GM23248 (cell line): ENCODE data around the gene CSDE1. TPM values are rescaled to one million over a fixed set of nuclear protein-coding genes. Genes with fewer than 3 reads are reported as not detected.
A peak's percentile ranks its signal among the peaks of the same experiment; 100 is the strongest.
"Not testable (repeated sequence)": the region's sequence is repeated elsewhere in the genome, so short reads cannot be mapped to it uniquely, and the experiment has no call there.

Experiments used
- DNase-seq: peaks from one replicate; pipeline ENCODE4 v3.0.0-alpha.2; 2015
- H2AFZ ChIP-seq: fragments of 200-600 bp; sonication (generic); 2 replicates; pipeline ENCODE4 v1.6.1; 2016; ENCODE audit warnings: antibody characterized with exemption
- H3F3A ChIP-seq: fragments of 200-600 bp; sonication (generic); 2 replicates; pipeline ENCODE4 v1.6.1; 2016; ENCODE audit warnings: mild to moderate bottlenecking, antibody characterized with exemption, mixed run types; ENCODE audit not compliant: insufficient read depth
- H3K27ac ChIP-seq: fragments of 200-600 bp; sonication (generic); 2 replicates; pipeline ENCODE4 v1.5.1; 2016; ENCODE audit warnings: mild to moderate bottlenecking
- H3K27me3 ChIP-seq: fragments of 200-600 bp; sonication (generic); replicated peaks from 2 replicates; pipeline ENCODE4 v1.6.1; 2016; ENCODE audit warnings: mild to moderate bottlenecking; ENCODE audit not compliant: insufficient read depth
- H3K36me3 ChIP-seq: fragments of 200-600 bp; sonication (generic); 2 replicates; pipeline ENCODE4 v1.6.1; 2016; ENCODE audit warnings: low read depth, mild to moderate bottlenecking
- H3K4me1 ChIP-seq: fragments of 200-600 bp; sonication (generic); 2 replicates; pipeline ENCODE4 v1.6.1; 2016; ENCODE audit warnings: mild to moderate bottlenecking; ENCODE audit not compliant: insufficient read depth
- H3K4me2 ChIP-seq: fragments of 200-600 bp; sonication (generic); one replicate; pipeline ENCODE4 v1.6.1; 2016; ENCODE audit warnings: mild to moderate bottlenecking; ENCODE audit not compliant: unreplicated experiment
- H3K4me3 ChIP-seq: fragments of 200-600 bp; sonication (generic); 2 replicates; pipeline ENCODE4 v1.5.1; 2016; ENCODE audit warnings: mild to moderate bottlenecking
- H3K79me2 ChIP-seq: fragments of 200-600 bp; sonication (generic); 2 replicates; pipeline ENCODE4 v1.6.1; 2016; ENCODE audit warnings: mild to moderate bottlenecking; ENCODE audit not compliant: insufficient read depth
- H3K9ac ChIP-seq: fragments of 200-600 bp; sonication (generic); 2 replicates; pipeline ENCODE4 v1.6.1; 2016; ENCODE audit warnings: mild to moderate bottlenecking
- H3K9me2 ChIP-seq: fragments of 200-600 bp; sonication (generic); 2 replicates; pipeline ENCODE4 v1.6.1; 2016; ENCODE audit warnings: mixed run types, mild to moderate bottlenecking, moderate library complexity; ENCODE audit not compliant: insufficient read depth
- H3K9me3 ChIP-seq: fragments of 200-600 bp; sonication (generic); one replicate; pipeline ENCODE4 v1.6.1; 2017; ENCODE audit warnings: low read depth
- H4K20me1 ChIP-seq: fragments of 200-600 bp; sonication (generic); 2 replicates; pipeline ENCODE4 v1.6.0; 2016; ENCODE audit not compliant: insufficient read depth
- EZH2 ChIP-seq: fragments of 200-600 bp; sonication (generic); IDR thresholded peaks from 2 replicates; pipeline ENCODE4 v1.6.1; 2018; ENCODE audit warnings: antibody characterized with exemption, mild to moderate bottlenecking; ENCODE audit not compliant: insufficient read depth, poor library complexity, severe bottlenecking
- EZH2phosphoT487 ChIP-seq: fragments of 200-600 bp; sonication (generic); IDR thresholded peaks from 2 replicates; pipeline ENCODE4 v1.6.1; 2018; ENCODE audit warnings: antibody characterized with exemption, moderate library complexity, mild to moderate bottlenecking, low read depth; ENCODE audit not compliant: insufficient read depth
- WGBS, 2 experiments: methylation state at CpG; one replicate each; pipeline ENCODE4 v1.1.6; 2015 to 2017; ENCODE audit warnings: low lambda C conversion rate in 2 of 2, low coverage in 1 of 2; ENCODE audit errors: missing lambda C conversion rate in 2 of 2; 5-methylcytosine and 5-hydroxymethylcytosine counted together
- in situ Hi-C: fragments of 300-500 bp; cut with MboI; formaldehyde crosslinking; loops from 2 replicates; pipeline ENCODE4 v1.15.0; 2020
- polyA plus RNA-seq: library from polyadenylated mRNA; unstranded; fragments of >200 nt; fragmentation: Nextera tagmentation; extraction: Ambion mirVana; gene quantifications from 2 replicates; pipeline ENCODE4 v1.2.1, GENCODE V29; 2016
- total RNA-seq: library from RNA; depleted of rRNA; stranded (reverse); fragments of >200 nt; shearing (Covaris generic); gene quantifications from 2 replicates; pipeline ENCODE4 v1.2.3, GENCODE V29; 2014

CSDE1 gene
- total and polyA plus RNA-seq, 2 experiments from 2014 or later = 297 to 808 TPM

DNA sequence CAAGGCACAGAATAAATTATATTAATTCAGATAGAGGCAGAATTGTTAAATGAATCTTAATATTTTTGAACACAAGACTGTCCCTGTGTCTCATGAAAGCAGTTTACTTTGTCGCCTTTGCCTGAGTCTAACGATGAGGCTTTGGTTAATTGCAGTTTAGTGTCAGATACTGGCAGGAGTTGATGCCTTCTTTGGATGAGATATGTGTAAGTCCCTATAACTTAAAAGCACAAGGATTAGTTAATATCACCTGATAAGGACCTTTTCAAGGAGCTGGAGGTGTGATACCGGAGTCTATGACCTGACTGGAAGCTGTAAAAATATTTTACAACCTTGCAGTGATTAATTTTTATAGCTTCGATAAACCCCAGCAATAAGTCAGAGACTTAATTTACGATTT is 24.7 kb upstream of the CSDE1 start:
- peaks cover 11% of the 10 kb centered on the region for H3K4me1 ChIP-seq
- WGBS, 2 experiments = 63 to 64% methylated on average over 5 of the region's 5 CpGs
- peaks cover 8% of the 10 kb centered on the region for H3F3A ChIP-seq
- no peaks in the 10 kb centered on the region for H3K9me2 ChIP-seq
- H3K9ac ChIP-seq = no peak overlapping the region
- no peak for DNase-seq
- TF ChIP-seq EZH2 = no peak
- TF ChIP-seq EZH2phosphoT487 = no peak
- no peak overlapping the region for H3K27ac ChIP-seq
- no peak overlapping the region for H3K4me3 ChIP-seq
- H3K36me3 ChIP-seq = peaks cover 11% of the 10 kb centered on the region; the same call in 1 of the 2 replicates
- no peaks in the 10 kb centered on the region for H3K9me3 ChIP-seq
- no peak overlapping the region for H3K4me2 ChIP-seq
- in situ Hi-C loops = no loop called here
- no peaks in the 10 kb centered on the region for H3K27me3 ChIP-seq
- H4K20me1 ChIP-seq = no peaks in the 10 kb centered on the region
- peaks cover 27% of the 10 kb centered on the region for H3K79me2 ChIP-seq
- H2AFZ ChIP-seq = no peak overlapping the region

DNA sequence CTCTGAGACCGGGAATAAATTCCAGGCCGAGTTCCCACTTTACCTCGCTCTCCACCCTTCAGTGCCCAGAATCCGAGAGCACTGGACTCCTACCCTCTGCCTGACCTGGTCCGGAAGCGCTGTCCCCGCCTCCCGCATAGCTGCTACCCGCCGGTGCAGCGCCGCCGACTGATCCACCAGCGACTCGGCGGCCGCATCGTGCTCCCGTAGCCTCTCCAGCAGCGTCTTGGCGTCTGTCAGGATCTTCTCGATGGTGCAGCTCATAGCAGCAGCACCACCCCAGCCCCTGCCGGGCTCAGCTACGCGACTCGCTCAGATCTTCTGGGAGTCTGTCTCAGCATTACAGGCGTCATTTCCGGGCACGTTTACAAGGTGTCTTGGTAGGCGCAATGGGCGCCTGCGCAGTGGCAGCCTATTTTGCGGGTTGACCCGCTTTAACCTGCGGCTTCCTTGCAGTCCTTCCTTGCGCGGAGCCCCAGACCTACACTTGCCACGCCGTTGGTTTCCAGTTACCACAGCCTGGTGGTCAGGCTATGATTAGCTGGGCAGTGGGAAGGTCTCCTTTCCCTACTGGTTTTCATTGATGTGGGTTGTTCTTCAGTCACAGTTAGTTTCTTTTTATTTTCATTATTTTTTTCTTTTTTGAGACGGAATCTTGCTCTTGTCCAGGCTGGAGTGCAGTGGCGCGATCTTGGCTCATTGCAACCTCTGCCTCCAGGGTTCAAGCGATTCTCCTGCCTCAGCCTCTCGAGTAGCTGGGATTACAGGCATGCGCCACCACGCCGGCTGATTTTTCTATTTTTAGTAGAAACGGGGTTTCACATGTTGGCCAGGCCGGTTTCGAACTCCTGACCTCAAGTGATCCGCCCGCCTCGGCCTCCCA is 22.8 kb upstream of the CSDE1 start, which contains the start of gene SIKE1:
TSS of gene SIKE1 (minus strand) at position 342 of the 883 bp plus-strand sequence. CDS start at position 264, 78 bp downstream.
- in situ Hi-C loops = no loop called here
- H3K4me2 ChIP-seq = peak within 1 kb of the TSS; percentile 100
- H3K79me2 ChIP-seq = peaks cover 44% of the 10 kb centered on the region
- DNase-seq = peak; percentile 97
- no peaks in the 10 kb centered on the region for H3K9me2 ChIP-seq
- peak within 1 kb of the TSS; percentile 78 for H3K27ac ChIP-seq
- no peaks in the 10 kb centered on the region for H3K27me3 ChIP-seq
- peak within 1 kb of the TSS; percentile 97 for H3K4me3 ChIP-seq
- no peaks in the 10 kb centered on the region for H4K20me1 ChIP-seq
- peak within 1 kb of the TSS; percentile 92 for H2AFZ ChIP-seq
- no peaks in the 10 kb centered on the region for H3K9me3 ChIP-seq
- WGBS, 2 experiments = 22 to 23% methylated on average over 44 to 53 of the region's 53 CpGs
- peaks cover 8% of the 10 kb centered on the region for H3F3A ChIP-seq
- peaks cover 11% of the 10 kb centered on the region for H3K4me1 ChIP-seq
- H3K9ac ChIP-seq = peak within 1 kb of the TSS; percentile 85
- TF ChIP-seq EZH2phosphoT487 (no peak), EZH2 (no peak)
- peaks cover 21% of the 10 kb centered on the region for H3K36me3 ChIP-seq

DNA sequence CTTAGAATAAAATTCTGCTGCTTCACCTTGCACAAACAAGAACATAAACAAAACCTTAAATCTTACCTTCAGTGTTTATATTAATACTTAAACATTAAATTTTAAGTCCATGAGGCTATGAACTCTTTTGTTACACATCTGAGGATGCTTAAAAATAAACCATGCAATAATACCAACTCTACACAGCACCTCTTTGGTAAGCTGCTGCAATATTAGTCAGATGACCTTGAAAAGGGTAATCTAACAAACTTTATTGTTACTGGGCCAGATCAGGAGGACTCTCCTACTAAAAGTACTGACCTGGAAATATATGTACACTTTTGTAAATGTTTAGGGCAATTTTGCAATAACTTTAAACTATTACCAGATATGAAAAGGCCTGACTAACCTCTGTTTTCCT is 21.9 kb upstream of the CSDE1 start:
- H3K79me2 ChIP-seq = peaks cover 44% of the 10 kb centered on the region
- H4K20me1 ChIP-seq = no peaks in the 10 kb centered on the region
- peak overlapping the region; percentile 92 for H2AFZ ChIP-seq
- peaks cover 26% of the 10 kb centered on the region for H3K36me3 ChIP-seq
- H3K9ac ChIP-seq = peak overlapping the region; percentile 85
- H3K27ac ChIP-seq = peak overlapping the region; percentile 78
- DNase-seq = no peak
- peak overlapping the region; percentile 97 for H3K4me3 ChIP-seq
- peaks cover 11% of the 10 kb centered on the region for H3K4me1 ChIP-seq
- H3K4me2 ChIP-seq = peak overlapping the region; percentile 100
- in situ Hi-C loops = no loop called here
- no peaks in the 10 kb centered on the region for H3K9me3 ChIP-seq
- TF ChIP-seq EZH2 (no peak), EZH2phosphoT487 (no peak)
- no peaks in the 10 kb centered on the region for H3K9me2 ChIP-seq
- H3F3A ChIP-seq = peaks cover 8% of the 10 kb centered on the region
- no peaks in the 10 kb centered on the region for H3K27me3 ChIP-seq

DNA sequence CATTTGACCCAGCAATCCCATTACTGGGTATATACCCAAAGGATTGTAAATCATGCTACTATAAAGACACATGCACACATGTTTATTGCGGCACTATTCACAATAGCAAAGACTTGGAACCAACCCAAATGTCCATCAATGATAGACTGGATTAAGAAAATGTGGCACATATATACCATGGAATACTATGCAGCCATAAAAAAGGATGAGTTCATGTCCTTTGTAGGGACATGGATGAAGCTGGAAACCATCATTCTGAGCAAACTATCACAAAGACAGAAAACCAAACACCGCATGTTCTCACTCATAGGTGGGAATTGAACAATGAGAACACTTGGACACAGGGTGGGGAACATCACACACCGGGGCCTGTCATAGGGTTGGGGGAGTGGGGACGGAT is 18.9 kb upstream of the CSDE1 start:
- WGBS, 2 experiments = 88 to 93% methylated on average over 4 of the region's 4 CpGs
- H4K20me1 ChIP-seq, in situ Hi-C loops, H2AFZ ChIP-seq, H3K27ac ChIP-seq, DNase-seq, H3K4me3 ChIP-seq, H3K27me3 ChIP-seq, H3K9me3 ChIP-seq, H3K9me2 ChIP-seq, H3K4me2 ChIP-seq, H3F3A ChIP-seq, H3K9ac ChIP-seq: not testable (repeated sequence)
- Histone ChIP-seq H3K4me1 (peaks cover 11% of the 10 kb centered on the region), H3K36me3 (peaks cover 43% of the 10 kb centered on the region), H3K79me2 (peaks cover 44% of the 10 kb centered on the region)
